ENCODE measurements around the gene NOSIP.

Gene NOSIP

DNA sequence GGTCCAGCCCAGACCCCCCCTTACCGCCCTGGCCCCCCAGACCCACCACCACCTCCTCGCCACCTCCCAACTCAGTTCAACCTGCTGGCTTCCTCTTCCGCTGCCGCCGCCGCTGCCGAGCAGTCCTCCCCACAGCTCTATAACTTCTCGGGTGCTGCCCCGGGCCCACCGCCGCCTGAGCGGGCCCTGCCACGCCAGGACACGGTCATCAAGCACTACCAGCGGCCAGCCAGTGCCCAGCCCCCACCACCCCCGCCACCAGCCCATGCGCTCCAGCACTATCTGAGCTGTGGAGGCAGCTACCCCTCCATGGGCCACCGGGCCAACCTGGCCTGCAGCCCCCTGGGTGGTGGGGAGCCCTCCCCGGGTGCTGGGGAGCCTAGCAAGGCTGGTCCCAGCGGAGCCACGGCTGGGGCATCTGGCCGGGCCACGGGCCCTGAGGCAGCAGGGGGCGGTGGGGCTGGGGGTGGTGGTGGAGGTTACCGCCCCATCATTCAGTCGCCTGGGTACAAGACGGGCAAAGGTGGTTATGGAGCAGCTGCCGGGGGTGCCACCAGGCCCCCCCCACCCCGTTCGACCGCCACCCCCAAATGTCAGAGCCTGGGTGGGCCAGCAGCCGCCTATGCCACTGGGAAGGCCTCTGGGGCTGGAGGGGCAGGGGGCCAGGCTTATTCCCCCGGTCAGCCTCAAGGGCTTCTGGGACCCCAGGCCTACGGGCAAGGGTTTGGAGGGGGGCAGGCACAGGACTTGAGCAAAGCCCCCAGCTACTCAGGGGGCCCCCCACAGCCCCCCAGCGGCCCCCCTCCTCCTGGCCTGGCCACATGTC lies 14.8 kb upstream of the NOSIP start:
- DNase-seq: no peak

- DNase-seq: no peak
Measured at GRCh38 chr19:49594157-49594992, 14.0 kb upstream of the NOSIP start.

GRCh38 chr19:49593233-49594113 lies 13.1 kb upstream of the NOSIP start:
- DNase-seq: peak; percentile 50

DNA sequence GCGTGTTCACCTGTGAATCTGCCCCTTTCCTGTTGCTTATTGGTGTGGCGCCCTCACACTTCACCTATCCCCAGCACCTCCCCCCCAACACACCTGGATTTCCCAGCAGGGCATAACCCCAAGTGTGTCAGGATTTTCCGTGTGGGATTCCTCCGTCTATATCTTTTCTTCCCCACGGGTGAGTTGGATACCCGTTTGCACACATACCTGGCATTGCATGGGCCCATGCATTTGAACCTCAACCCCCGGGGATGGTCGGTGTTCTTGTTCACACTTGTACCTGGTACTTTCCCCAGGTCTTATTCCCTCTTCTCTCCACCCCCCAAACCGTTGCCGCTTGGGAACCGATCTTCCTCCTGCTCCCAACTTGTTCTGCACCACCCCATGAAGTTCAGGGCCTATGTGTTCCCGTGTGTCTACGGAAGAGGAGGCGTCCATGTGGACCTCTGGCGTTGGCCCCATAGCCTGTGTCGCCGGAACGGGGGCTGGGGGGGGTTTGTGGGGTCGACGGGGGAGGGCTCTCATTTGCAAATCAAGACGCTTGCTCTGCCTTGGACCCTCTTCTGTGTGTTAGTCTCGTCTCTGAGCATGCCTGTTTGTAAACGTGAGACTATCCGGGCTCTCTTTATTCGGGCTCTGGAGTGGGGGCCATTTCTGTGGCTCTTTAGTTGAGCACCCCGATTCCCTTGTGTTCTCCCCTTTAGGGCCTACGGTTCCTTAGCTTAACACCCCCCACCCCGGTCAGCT lies 12.3 kb upstream of the NOSIP start:
- DNase-seq: no peak

- no peak for DNase-seq
Measured at GRCh38 chr19:49591731-49592485, 11.6 kb upstream of the NOSIP start.

DNA sequence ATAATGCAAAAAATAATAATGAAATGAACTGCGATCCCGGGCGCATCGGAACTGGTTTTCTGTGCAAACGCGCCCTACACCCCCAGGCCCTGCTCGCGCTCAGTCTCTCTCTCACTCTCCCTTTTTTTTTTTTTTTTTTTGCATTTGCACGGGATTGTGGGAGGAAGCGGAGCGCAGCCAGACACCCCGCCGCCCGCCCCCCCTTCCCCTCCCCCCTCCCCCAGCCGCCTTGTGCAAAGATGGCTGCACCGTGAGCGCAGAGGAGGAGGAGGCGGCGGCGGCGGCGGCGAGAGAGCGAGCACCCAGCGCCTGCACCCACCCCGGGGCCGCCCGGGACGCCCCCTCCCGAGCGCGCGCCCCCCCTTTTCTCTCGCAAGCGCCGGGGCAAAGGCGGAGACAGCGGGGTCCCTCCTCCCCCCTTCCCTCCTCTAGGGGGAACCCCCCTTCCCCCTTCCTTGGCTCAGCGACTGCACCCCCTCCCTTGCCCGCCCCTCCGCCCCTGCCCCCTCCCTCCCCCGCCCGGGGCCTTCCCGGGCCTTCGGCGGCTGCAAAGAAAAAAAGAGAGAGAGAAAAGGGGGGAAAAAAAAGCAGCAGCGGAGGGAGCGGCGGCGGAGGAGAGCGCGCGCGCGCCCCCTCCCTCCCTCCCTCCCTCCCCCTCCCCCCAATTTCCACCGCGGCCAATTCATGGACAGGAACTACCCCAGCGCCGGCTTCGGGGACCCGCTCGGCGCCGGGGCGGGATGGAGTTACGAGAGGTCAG lies 10.8 kb upstream of the NOSIP start, which contains the start of gene PRR12:
Gene PRR12 (plus strand): TSS at position 212 of the 760 bp plus-strand sequence. CDS start 473 bp downstream, at position 685.
- DNase-seq: peak; percentile 65

DNA sequence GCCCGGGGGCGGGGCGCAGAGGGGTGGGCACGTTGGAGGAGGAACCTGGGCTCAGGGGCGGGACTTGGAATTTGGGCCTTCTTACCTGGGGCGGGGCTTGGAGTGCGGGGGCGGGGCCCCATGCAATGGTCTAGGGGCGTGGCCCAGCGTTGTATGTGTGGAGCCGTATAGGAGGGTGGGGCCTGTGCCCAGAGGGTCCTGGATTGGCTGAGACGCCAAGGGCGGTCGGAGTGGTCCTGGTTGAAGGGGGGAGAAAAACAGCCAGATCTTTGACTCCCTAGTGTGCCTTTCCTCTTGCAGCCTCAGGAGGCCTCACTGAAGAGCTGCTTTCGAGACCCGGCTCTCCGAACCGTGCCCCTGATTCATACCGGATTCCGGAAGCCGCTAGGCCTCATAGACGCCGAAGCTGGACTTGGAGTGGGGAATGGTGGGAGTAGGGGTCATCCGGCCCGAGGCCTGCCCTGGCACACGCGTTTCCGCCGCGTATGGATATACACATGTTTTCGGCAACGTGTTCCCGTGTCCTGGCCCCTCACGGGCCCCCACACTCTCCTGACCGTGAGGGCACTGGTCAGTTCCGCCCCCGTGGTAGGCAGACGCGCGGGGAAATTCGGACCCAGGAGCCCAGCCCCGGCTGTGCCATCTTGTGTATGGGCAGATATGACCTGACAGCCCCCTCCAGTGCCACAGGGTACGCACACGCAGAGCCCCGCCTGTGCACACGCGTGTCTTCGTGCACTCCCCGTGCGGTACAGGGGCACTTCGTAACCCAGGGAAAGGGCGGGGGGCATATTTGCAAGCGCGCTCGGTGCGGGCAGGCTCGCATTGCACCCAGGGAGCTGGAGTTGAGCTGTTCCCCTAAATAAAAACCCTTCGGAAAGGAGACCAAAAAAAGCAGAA lies 10.0 kb upstream of the NOSIP start:
- peak; percentile 96 for DNase-seq

GRCh38 chr19:49589502-49589905 lies 9.1 kb upstream of the NOSIP start:
- no peak for DNase-seq

- no peak for DNase-seq
Measured at GRCh38 chr19:49588365-49589122, 8.2 kb upstream of the NOSIP start.

GRCh38 chr19:49587227-49587626 lies 6.9 kb upstream of the NOSIP start:
- no peak for DNase-seq

DNA sequence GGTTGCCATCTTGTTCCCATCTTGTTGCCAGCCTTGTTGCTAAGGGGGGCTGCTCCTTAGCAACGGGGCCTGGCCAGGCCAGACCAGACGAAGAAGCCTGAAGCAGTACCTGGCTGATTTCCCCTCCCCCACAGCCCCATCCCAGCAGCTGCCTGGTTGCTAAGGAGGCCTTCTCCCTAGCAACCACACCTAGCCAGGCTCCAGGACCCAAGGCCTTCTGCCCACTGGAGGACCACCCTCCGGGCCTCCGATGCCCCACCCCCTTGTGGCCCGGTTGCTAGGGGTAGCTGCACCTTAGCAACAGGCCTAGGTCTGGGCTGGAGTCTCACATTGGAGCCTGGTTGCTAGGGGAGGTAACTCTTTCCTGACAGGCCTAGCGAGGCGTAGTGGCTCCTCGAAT lies 4.7 kb upstream of the NOSIP start:
- no peak for DNase-seq

DNA sequence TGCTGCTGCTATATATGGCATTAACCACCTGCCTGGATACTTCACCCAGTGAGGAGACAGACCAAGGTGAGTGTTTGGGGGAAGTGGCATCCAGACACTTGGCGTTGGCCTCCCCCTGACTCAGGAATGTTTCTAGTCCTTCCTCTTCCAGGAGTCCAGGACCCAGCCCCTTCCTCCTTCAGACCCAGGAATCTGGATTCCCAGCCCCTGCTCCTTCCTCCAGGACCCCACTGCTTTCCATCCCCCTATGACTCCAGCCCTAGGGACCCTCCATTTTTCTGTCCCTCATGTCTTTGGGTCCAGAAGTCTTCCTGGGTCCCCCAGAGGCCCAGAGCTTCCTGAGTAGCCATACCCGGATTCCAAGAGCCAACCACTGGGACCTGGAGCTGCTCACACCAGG lies 2.9 kb upstream of the NOSIP start:
- DNase-seq: no peak

- no peak for DNase-seq
Measured at GRCh38 chr19:49581007-49581508, 702 bp upstream of the NOSIP start, which contains the start of gene PRRG2. Gene PRRG2, plus strand, starts transcription at chr19:49581316. Its CDS starts 1,904 bp downstream, at chr19:49583220.

- DNase-seq: no peak
Measured at GRCh38 chr19:49579947-49580263, 451 bp downstream of the NOSIP start.

DNA sequence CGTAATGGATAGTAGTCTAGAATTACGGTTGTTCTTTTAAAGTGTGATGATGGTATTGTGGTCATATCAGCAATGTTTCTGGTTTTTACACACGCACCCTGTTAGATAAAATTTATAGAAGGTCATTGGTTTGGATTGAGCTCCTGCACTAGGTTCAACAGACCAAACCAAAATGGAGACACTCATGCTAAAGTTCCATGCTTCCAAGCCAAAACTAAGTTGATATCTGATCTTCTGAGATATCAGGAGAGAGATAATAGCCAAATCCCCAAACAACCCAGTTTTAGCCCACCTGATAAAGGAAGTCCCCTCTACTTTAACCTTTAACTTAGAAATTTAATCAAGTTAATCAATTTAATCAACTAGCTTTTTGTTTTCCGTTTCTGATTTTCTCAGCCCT lies 1.2 kb downstream of the NOSIP start:
- DNase-seq: no peak

GRCh38 chr19:49574206-49574755 lies 6.1 kb downstream of the NOSIP start:
- no peak for DNase-seq

DNA sequence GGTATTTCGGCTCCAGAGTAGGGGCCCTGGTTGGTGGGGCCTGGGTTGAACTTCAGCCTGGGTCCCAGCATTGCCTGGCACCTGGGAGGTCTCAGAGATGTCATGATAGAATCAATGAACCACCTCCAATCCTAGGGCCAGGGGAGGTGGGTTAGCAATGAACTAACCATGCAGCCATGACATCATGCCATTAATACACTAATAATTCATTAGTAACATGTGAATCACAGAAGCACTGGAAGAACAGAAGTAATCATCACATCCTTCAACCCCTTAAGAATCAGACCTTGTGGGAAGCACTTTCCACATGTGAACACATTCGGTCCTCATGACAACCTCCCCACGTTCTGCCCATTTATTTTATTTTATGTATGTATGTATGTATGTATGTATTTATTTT lies 6.9 kb downstream of the NOSIP start:
- no peak for DNase-seq

DNA sequence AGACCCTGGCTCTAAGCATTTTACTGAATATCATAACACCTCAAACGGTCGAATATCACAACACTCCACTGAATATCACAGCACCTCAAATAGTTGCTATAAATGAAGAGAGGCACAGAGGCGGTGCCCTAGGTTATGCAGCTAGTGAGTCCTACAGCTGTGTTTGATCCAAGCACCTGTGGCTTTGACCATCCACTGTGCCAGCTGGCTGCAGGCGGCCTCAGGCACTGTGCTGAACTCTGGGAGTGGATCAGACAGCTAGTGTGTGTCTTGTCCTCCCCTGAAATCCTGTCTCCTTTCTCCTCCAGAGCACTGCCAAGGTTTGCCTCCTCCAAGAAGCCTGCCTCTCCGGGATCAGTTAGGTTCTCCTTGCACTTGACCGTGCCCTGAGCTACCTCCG lies 7.3 kb downstream of the NOSIP start:
- no peak for DNase-seq
